OCI-LY7 (cell line): Measurements from ENCODE around the gene PHACTR1. TPM values are rescaled to one million over a fixed set of nuclear protein-coding genes. Genes with fewer than 3 reads are reported as not detected.
A peak's percentile ranks its signal among the peaks of the same experiment; 100 is the strongest.

Experiments used
- BruUV-seq: library from RNA; stranded (reverse); fragments of 400-500 nt; replicated peaks from 2 replicates; lab custom pipeline; 2021; lab: Mats Ljungman, UMichigan
- CTCF ChIA-PET: fragments of 300-600 bp; sonication (Branson Sonifier 250); formaldehyde crosslinking; loops from one replicate; lab custom pipeline; 2022; ENCODE audit warnings: antibody characterized with exemption; ENCODE audit not compliant: unreplicated experiment; lab: Charles Lee
- POLR2A ChIA-PET: fragments of 300-600 bp; sonication (Branson Sonifier 250); formaldehyde crosslinking; loops from one replicate; lab custom pipeline; 2022; ENCODE audit warnings: antibody characterized with exemption; lab: Charles Lee
- DNase-seq: peaks from one replicate; pipeline ENCODE4 v3.0.0-alpha.2; 2015; ENCODE audit warnings: low spot score
- H2AFZ ChIP-seq: fragments of 200-600 bp; sonication (generic), shearing (Covaris generic); 2 replicates; pipeline ENCODE4 v1.6.1; 2014; ENCODE audit warnings: mild to moderate bottlenecking, antibody characterized with exemption, low read length, moderate library complexity
- H3K27ac ChIP-seq: fragments of 200-600 bp; sonication (generic); 2 replicates; pipeline ENCODE4 v1.5.1; 2014; ENCODE audit warnings: mixed run types, low read depth, mild to moderate bottlenecking, moderate library complexity, low read length, inconsistent platforms; ENCODE audit not compliant: poor library complexity, severe bottlenecking
- H3K36me3 ChIP-seq: fragments of 200-600 bp; sonication (generic); 2 replicates; pipeline ENCODE4 v1.6.1; 2014; ENCODE audit warnings: mild to moderate bottlenecking, antibody characterized with exemption, low read length, moderate library complexity, mixed read lengths; ENCODE audit not compliant: insufficient read depth
- H3K4me1 ChIP-seq: fragments of 200-600 bp; sonication (generic); 2 replicates; pipeline ENCODE4 v1.5.1; 2014; ENCODE audit warnings: mild to moderate bottlenecking, low read length; ENCODE audit not compliant: insufficient read depth, poor library complexity, severe bottlenecking
- H3K4me2 ChIP-seq: fragments of 200-600 bp; sonication (generic); 2 replicates; pipeline ENCODE4 v1.6.1; 2014; ENCODE audit warnings: mild to moderate bottlenecking, low read length
- H3K4me3 ChIP-seq: fragments of 200-600 bp; sonication (generic); 2 replicates; pipeline ENCODE4 v1.5.1; 2014; ENCODE audit warnings: mild to moderate bottlenecking, low read depth, low read length; ENCODE audit not compliant: poor library complexity, severe bottlenecking
- H3K79me2 ChIP-seq: fragments of 200-600 bp; sonication (generic); 2 replicates; pipeline ENCODE4 v1.6.1; 2016; ENCODE audit warnings: low read depth, mild to moderate bottlenecking, low read length, moderate library complexity, mixed read lengths; ENCODE audit not compliant: insufficient read depth
- H3K9me2 ChIP-seq: fragments of 200-600 bp; sonication (generic); 2 replicates; pipeline ENCODE4 v1.6.1; 2016; ENCODE audit warnings: mild to moderate bottlenecking, low read length, mixed read lengths; ENCODE audit not compliant: insufficient read depth
- H3K9me3 ChIP-seq: fragments of 200-600 bp; sonication (generic); 2 replicates; pipeline ENCODE4 v1.6.1; 2014; ENCODE audit warnings: mild to moderate bottlenecking, mixed run types, low read length, mixed read lengths
- H4K20me1 ChIP-seq: fragments of 200-600 bp; sonication (generic); 2 replicates; pipeline ENCODE4 v1.6.1; 2014; ENCODE audit warnings: mild to moderate bottlenecking, antibody characterized with exemption, low read length, moderate library complexity, mixed read lengths; ENCODE audit not compliant: insufficient read depth
- CTCF ChIP-seq: fragments of 200-600 bp; sonication (generic); conservative IDR thresholded peaks from 2 replicates; pipeline ENCODE4 v1.5.1; 2014; ENCODE audit warnings: mild to moderate bottlenecking, antibody characterized with exemption, low read length, moderate library complexity, mixed read lengths
- EZH2phosphoT487 ChIP-seq: fragments of 200-600 bp; sonication (generic); IDR thresholded peaks from 2 replicates; pipeline ENCODE4 v1.6.1; 2018; ENCODE audit warnings: low read depth, borderline replicate concordance, mild to moderate bottlenecking, mixed run types, antibody characterized with exemption, low read length, moderate library complexity, mixed read lengths
- intact Hi-C: fragments of 100-400 bp; cut with micrococcal nuclease; formaldehyde crosslinking; loops from one replicate; pipeline ENCODE4 v1.10.0; 2022; ENCODE audit not compliant: unreplicated experiment
- total RNA-seq, 2 experiments: library from RNA; depleted of rRNA in 1 of 2; stranded (reverse); fragments of >200 nt in 1 of 2; shearing (Covaris generic) in 1 of 2; gene quantifications; 2 replicates each; pipeline ENCODE4 v1.2.3, GENCODE V29; 2014 to 2022

PHACTR1 gene
- total RNA-seq, 2 experiments from 2014 or later, result 25.1 to 46.6 TPM

- TF ChIP-seq CTCF (peak; percentile 79), EZH2phosphoT487 (no peak)
- Histone ChIP-seq H3K36me3 (no peaks in the 10 kb centered on the region), H3K9me3 (no peaks in the 10 kb centered on the region), H3K79me2 (no peaks in the 10 kb centered on the region), H3K9me2 (no peaks in the 10 kb centered on the region), H3K4me2 (no peak overlapping the region), H2AFZ (no peak overlapping the region), H4K20me1 (no peaks in the 10 kb centered on the region), H3K4me3 (no peak overlapping the region), H3K27ac (no peak overlapping the region), H3K4me1 (no peaks in the 10 kb centered on the region)
- DNase-seq, result peak; percentile 29
- ChIA-PET POLR2A (interaction anchor here (0.6 kb wide), 2 partner anchors 38 to 68 kb away, joined by 3 read pairs; no protein-coding TSS in a partner anchor), CTCF (no interaction called here)
- intact Hi-C loops, result no loop called here
- no TSS peak for BruUV-seq
Observed at GRCh38 chr6:12890171-12890790, 173.7 kb downstream of the PHACTR1 start.

- no peak for DNase-seq
- TF ChIP-seq CTCF (no peak), EZH2phosphoT487 (no peak)
Observed at GRCh38 chr6:12891595-12891994, 175.0 kb downstream of the PHACTR1 start.

GRCh38 chr6:12892151-12892550 lies 175.6 kb downstream of the PHACTR1 start:
- Histone ChIP-seq H3K9me2 (no peaks in the 10 kb centered on the region), H4K20me1 (no peaks in the 10 kb centered on the region), H3K36me3 (no peaks in the 10 kb centered on the region), H2AFZ (no peak overlapping the region), H3K4me3 (no peak overlapping the region), H3K4me1 (no peaks in the 10 kb centered on the region), H3K27ac (no peak overlapping the region), H3K9me3 (no peaks in the 10 kb centered on the region), H3K4me2 (no peak overlapping the region), H3K79me2 (no peaks in the 10 kb centered on the region)
- CTCF ChIA-PET, result no interaction called here
- TF ChIP-seq EZH2phosphoT487 (no peak), CTCF (no peak)
- no TSS peak for BruUV-seq
- POLR2A ChIA-PET, result no interaction called here
- intact Hi-C loops, result no loop called here
- DNase-seq, result no peak

More at GRCh38 chr6:12891595-12891994, 175.0 kb downstream of the PHACTR1 start:
- Histone ChIP-seq H2AFZ (no peak overlapping the region), H3K9me2 (no peaks in the 10 kb centered on the region), H3K79me2 (no peaks in the 10 kb centered on the region), H3K4me3 (no peak overlapping the region), H3K4me2 (no peak overlapping the region), H3K4me1 (no peaks in the 10 kb centered on the region), H3K36me3 (no peaks in the 10 kb centered on the region), H3K9me3 (no peaks in the 10 kb centered on the region), H3K27ac (no peak overlapping the region), H4K20me1 (no peaks in the 10 kb centered on the region)
- ChIA-PET POLR2A (interaction anchor here (0.9 kb wide), 1 partner anchor 90 kb away, joined by 3 read pairs; no protein-coding TSS in a partner anchor), CTCF (no interaction called here)
- intact Hi-C loops, result no loop called here
- BruUV-seq, result no TSS peak
